ENCODE data around the gene NFYB.
"Not testable (repeated sequence)": the region's sequence is repeated elsewhere in the genome, so short reads cannot be mapped to it uniquely, and the experiment has no call there.

Gene NFYB

DNA sequence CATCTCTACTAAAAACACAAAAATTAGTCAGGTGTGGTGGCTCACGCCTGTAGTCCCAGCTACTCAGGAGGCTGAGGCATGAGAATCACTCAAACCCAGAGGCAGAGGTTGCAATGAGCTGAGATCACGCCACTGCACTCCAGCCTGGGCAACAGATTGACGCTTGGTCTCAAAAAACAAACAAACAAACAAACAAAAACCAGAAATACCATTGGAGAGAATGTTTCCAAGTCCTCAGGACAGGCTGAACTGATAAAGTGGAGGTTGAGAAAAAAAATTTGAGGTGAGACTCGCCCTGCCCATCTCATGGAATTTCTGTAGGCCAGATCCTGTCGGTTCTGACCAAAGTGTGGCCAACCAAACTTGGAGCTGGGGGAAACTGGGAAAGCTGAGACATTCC is 30.6 kb upstream of the NFYB start:
- TF ChIP-seq, protein P1, sequence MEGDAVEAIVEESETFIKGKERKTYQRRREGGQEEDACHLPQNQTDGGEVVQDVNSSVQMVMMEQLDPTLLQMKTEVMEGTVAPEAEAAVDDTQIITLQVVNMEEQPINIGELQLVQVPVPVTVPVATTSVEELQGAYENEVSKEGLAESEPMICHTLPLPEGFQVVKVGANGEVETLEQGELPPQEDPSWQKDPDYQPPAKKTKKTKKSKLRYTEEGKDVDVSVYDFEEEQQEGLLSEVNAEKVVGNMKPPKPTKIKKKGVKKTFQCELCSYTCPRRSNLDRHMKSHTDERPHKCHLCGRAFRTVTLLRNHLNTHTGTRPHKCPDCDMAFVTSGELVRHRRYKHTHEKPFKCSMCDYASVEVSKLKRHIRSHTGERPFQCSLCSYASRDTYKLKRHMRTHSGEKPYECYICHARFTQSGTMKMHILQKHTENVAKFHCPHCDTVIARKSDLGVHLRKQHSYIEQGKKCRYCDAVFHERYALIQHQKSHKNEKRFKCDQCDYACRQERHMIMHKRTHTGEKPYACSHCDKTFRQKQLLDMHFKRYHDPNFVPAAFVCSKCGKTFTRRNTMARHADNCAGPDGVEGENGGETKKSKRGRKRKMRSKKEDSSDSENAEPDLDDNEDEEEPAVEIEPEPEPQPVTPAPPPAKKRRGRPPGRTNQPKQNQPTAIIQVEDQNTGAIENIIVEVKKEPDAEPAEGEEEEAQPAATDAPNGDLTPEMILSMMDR (IDR thresholded peaks at IDR 0.05; ENCODE audit: low read length, missing control alignments), result no peak
- H3K4me3 ChIP-seq (replicated peaks; ENCODE audit: low read depth, low read length), result no peak overlapping the region
- no peak for DNase-seq (ENCODE audit: low read depth)

DNA sequence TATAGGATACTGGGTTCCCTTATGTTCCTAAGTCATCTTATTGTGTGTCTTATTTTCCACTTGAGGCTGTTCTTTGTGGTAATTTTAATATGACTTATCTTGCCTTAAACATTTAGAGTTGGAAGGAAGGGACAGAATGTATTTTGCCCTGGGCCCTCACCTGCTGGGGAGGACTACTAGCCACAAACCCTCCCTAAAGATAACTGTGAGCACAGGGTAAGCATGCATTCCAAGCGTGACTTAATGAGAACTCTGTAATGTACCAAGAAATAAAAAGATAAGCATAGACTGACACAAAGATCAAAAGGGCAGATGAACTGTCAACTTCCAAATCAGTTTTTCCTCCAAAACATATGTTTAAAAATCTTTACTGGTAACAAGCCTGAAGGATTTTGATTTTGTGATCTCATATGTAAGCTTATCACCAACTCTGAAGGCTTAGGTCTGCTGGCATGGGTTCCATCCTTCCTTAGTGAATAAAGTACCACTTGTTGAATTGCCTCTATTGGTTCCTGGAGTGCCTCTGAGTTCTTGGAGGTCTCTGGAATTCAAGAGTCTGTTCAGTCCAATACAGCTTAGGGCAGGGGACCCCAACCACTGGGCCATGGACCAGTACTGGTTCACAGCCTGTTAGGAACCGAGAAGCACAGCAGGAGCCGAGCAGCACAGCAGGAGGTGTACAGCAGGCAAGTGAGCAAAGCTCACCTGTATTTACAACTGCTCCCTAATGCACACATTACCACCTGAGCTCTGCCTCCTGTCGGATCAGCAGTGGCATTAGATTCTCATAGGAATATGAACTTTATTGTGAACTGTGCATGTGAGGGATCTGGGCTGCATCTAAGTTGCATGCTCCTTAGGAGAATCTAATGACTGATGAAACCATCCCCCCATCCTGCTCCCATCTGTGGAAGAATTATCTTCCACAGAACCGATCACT is 29.8 kb upstream of the NFYB start:
- TF ChIP-seq, protein P1 (IDR thresholded peaks at IDR 0.05; ENCODE audit: low read length, missing control alignments), result no peak
- DNase-seq (ENCODE audit: low read depth), result no peak
- H3K4me3 ChIP-seq (replicated peaks; ENCODE audit: low read depth, low read length), result no peak overlapping the region

DNA sequence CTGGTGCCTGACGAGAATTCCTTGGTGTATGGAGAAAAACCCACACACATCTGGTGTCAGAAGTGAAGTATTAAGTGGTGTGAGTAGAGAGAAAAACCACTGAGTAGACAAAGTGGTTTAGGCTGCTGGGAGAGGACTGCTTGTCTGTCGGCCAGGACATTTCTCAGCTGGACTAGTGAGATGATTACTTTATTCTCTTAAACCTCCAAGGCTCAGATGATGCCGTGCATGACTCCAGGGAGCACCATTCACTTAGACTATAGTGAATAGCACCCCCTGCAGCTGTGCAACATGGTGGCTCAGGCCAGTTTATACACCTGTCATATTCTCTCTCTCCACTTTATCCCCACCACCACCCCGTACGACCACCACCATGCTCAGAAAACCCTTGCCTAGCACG is 28.5 kb upstream of the NFYB start:
- no peak overlapping the region for H3K4me3 ChIP-seq (replicated peaks; ENCODE audit: low read depth, low read length)
- TF ChIP-seq, protein P1 (IDR thresholded peaks at IDR 0.05; ENCODE audit: low read length, missing control alignments), result peak; percentile 15
- DNase-seq (ENCODE audit: low read depth), result peak; percentile 71

DNA sequence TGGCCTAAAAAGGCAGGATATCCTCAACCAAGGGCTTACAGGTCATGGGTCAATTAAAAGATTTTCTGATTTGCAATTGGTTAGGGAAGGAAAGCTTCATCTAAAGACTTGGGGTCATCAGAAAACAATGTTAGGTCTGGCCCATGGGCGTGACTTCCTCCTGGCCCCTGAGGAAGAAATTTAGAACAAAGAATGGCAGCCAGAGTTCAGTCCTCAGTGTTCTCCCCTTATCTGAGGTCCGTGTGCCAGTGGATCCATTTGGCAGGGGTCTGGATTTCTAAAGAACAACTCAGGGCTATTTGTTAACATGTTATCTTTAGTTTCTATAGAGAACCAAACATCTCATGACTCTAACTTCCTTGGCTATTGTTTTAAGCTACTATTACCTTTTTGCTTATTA is 27.8 kb upstream of the NFYB start:
- peak; percentile 90 for DNase-seq (ENCODE audit: low read depth)
- TF ChIP-seq, protein P1 (IDR thresholded peaks at IDR 0.05; ENCODE audit: low read length, missing control alignments), result no peak
- no peak overlapping the region for H3K4me3 ChIP-seq (replicated peaks; ENCODE audit: low read depth, low read length)

DNA sequence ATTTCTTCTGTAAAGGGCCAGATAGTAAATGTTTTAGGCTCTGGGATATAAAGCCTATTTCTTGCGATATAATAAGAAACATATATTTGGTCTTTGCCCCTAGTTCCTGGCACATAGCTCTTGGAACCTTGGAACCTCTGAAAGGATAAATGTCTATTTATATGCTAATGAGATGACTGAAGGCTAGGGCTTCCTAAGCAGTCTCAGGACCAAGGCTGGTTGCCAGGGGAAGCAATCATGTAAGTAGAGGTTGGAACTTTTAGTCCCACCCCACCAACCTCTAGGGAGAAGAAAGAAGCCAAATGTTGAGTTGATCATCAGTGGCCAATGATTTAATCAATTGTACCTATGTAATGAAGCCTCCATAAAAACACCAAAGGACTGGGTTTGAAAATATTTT is 26.6 kb upstream of the NFYB start:
- no peak overlapping the region for H3K4me3 ChIP-seq (replicated peaks; ENCODE audit: low read depth, low read length)
- no peak for DNase-seq (ENCODE audit: low read depth)
- TF ChIP-seq, protein P1 (IDR thresholded peaks at IDR 0.05; ENCODE audit: low read length, missing control alignments), result no peak

DNA sequence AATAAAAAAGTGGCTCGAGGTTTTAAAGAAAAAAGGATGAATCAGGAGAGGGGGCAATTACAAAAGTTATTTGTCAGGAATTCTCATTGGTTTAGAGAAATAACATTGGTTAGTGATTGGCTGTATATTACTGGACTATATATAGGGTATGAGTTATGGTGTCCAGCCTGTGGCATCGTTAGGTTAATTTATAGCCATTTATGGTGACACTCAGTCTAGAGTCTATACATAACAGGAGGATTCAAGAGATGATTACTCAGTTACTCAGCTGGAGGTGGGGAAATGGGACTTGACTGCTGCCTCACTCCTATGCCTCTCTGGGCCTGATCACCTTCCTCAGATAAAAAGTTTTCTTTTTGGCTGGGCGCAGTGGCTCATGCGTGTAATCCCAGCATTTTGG is 25.6 kb upstream of the NFYB start:
- no peak for DNase-seq (ENCODE audit: low read depth)
- H3K4me3 ChIP-seq (replicated peaks; ENCODE audit: low read depth, low read length), result no peak overlapping the region
- TF ChIP-seq, protein P1 (IDR thresholded peaks at IDR 0.05; ENCODE audit: low read length, missing control alignments), result no peak

DNA sequence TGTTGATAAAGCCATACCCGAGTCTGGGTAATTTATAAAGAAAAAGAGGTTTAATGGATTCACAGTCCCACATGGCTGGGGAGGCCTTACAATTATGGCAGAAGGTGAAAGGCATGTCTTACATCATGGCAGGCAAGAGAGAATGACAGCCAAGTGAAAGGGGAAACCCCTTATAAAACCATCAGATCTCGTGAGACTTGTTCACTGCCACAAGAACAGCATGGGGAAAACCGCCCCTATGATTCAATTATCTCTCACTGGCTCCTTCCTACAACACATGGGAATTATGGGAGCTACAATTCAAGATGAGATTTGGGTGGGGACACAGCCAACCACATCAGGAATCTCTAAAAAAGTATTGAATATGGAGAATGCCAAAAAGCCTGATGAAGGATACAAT is 25.0 kb upstream of the NFYB start:
- not testable (repeated sequence) for H3K4me3 ChIP-seq (replicated peaks; ENCODE audit: low read depth, low read length); DNase-seq (ENCODE audit: low read depth)

Measured in fibroblast of pulmonary artery (primary cell).